22Rv1 (cell line): ENCODE measurements around the gene ZFYVE19.

ENCODE experiments used
- ZFX ChIP-seq: fragments of 450-650 bp; IDR thresholded peaks from 2 replicates; pipeline ENCODE4 v1.6.1; 2017; ENCODE audit warnings: antibody characterized with exemption, borderline replicate concordance
- TF ChIP-seq, protein P1 (sequence below): fragments of 450-650 bp; IDR thresholded peaks from 2 replicates; pipeline ENCODE4 v1.5.1; 2017; ENCODE audit warnings: mild to moderate bottlenecking

DNA sequence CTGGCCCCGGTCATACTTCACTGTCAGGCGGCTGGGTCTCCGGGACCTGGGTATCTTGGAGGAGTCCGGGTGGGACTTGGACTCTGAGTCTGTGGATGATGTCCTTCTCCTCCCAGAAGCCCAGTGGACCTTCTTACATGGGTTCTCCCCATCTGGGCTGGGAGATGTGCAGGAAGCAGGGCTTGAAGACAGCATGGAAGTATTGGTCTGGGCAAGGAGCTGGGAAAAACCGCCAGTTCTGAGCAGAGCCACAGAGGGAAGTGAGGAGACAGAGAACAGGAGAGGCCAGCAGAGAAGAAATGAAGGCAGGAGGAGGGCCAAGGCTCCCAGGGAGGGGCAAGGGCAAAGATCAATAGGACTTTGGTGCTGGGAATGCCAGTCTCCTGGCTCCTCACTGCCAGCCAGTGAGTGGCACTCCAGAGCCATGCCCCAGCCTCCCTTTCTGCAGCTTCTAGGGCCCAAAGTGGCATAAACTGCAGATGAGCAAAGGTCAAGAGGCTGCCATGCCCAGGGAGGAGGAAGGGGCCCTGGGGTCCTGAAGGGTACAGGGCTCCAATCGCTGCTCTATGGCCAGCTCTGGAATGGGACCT lies 21.7 kb downstream of the ZFYVE19 start, which contains the start of gene PPP1R14D:
- TF ChIP-seq, protein P1, sequence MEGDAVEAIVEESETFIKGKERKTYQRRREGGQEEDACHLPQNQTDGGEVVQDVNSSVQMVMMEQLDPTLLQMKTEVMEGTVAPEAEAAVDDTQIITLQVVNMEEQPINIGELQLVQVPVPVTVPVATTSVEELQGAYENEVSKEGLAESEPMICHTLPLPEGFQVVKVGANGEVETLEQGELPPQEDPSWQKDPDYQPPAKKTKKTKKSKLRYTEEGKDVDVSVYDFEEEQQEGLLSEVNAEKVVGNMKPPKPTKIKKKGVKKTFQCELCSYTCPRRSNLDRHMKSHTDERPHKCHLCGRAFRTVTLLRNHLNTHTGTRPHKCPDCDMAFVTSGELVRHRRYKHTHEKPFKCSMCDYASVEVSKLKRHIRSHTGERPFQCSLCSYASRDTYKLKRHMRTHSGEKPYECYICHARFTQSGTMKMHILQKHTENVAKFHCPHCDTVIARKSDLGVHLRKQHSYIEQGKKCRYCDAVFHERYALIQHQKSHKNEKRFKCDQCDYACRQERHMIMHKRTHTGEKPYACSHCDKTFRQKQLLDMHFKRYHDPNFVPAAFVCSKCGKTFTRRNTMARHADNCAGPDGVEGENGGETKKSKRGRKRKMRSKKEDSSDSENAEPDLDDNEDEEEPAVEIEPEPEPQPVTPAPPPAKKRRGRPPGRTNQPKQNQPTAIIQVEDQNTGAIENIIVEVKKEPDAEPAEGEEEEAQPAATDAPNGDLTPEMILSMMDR, result peak; percentile 12; the same call in 1 of the 2 replicates
- no peak for TF ChIP-seq ZFX
